ENCODE results near the gene ROR1.

DNA sequence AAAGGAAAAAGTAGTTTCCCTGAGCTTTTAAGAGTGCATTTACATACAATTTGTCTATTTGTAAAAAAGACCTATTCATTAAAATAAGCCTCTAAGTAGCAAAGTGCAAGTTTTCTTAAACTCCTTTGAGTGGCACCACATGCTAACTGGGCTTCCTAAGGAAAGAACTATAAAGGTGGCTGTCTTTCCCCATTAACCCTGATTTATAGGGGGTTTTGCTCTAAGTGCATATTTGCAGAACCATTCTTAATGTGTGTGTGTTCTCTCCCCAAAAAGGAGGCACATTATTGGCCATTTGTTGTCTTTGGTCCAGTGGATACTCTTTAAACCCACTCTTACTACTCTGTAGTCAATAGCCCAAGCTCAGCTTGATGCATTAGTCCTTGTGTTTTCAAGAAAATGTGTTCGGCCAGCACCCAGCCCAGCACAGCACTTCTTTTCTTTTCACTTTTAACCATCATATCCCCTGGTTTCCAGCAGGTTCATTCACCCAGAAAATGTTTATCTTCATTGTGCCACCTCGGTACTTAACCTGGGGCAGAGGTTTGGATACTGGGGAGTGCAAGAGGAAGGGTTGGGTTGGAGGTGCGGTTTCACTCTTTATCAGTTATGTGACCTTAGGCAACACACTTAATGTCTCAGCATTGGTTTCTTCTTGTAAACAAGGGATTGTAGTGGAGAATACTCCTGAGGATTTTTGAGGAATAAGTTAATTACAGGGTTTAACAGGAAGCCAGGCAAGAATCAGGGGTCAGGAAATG lies 267.7 kb downstream of the ROR1 start:
- TF ChIP-seq, protein P1, sequence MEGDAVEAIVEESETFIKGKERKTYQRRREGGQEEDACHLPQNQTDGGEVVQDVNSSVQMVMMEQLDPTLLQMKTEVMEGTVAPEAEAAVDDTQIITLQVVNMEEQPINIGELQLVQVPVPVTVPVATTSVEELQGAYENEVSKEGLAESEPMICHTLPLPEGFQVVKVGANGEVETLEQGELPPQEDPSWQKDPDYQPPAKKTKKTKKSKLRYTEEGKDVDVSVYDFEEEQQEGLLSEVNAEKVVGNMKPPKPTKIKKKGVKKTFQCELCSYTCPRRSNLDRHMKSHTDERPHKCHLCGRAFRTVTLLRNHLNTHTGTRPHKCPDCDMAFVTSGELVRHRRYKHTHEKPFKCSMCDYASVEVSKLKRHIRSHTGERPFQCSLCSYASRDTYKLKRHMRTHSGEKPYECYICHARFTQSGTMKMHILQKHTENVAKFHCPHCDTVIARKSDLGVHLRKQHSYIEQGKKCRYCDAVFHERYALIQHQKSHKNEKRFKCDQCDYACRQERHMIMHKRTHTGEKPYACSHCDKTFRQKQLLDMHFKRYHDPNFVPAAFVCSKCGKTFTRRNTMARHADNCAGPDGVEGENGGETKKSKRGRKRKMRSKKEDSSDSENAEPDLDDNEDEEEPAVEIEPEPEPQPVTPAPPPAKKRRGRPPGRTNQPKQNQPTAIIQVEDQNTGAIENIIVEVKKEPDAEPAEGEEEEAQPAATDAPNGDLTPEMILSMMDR (conservative IDR thresholded peaks at IDR 0.05; ENCODE audit: low read length): no peak
- TF ChIP-seq EZH2phosphoT487 (IDR thresholded peaks at IDR 0.05; ENCODE audit: borderline replicate concordance, low read depth, low read length): no peak

All from OCI-LY7 (cell line).